ENCODE results near the gene B3GLCT. TPM values are rescaled to one million over a fixed set of nuclear protein-coding genes. Genes with fewer than 3 reads are reported as not detected.
A peak's percentile ranks its signal among the peaks of the same experiment; 100 is the strongest.
"Not testable (repeated sequence)": the region's sequence is repeated elsewhere in the genome, so short reads cannot be mapped to it uniquely, and the experiment has no call there.

B3GLCT gene
- total RNA-seq, 1 experiment from 2014 or later: 3.2 TPM

DNA sequence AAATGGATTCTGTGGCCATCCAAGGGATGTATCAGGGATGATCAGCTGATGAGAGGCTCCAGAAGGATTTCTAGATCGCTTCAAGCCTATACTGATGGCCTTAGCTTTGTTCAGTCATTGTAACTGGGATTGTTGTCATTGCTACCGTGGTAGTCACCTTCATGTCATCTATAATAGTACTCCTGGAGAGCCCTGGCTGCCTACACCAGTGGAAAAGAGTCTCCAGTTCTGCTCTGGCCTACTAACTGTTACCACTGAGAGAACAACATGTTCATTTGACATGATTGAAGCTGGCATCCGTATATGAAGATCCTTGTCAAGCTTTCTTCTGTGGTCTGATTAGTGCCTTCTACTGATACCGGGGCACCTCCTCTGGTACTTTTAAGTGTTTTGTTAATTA lies 131.3 kb downstream of the B3GLCT start:
- no TSS peak for BruUV-seq (replicated peaks)

DNA sequence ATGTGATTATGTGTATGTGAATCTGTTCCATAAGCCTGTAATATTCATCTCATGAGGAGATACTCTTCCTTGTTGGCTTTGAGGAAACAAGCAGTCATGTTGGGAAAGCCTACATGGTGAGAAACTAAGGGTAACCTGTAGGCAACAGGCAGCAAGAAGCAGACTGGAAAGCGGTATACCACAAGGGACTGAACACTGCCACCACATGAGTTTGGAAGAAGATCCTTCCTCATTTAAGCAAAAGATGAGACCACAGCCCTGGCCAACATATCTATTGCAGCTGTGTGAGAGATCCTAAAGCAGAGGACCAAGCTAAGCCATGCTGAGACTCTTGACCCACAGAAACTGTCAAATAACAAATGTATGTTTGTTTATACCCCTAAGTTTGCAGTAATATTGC lies 134.8 kb downstream of the B3GLCT start:
- peak overlapping the region; percentile 2; the same call in 1 of the 2 replicates for H3K4me2 ChIP-seq (ENCODE audit: low read length)
- no peaks in the 10 kb centered on the region for H3K36me3 ChIP-seq (ENCODE audit: low read depth, low read length)
- H4K20me1 ChIP-seq (ENCODE audit: low read length): no peaks in the 10 kb centered on the region
- intact Hi-C loops (cut with micrococcal nuclease): no loop called here
- no peak overlapping the region for H2AFZ ChIP-seq (ENCODE audit: low read length)
- ATAC-seq (no peak), DNase-seq (no peak)
- no TSS peak for BruUV-seq (replicated peaks)
- ChIA-PET CTCF (no interaction called here), POLR2A (ENCODE audit: unreplicated experiment) (no interaction called here)
- no peaks in the 10 kb centered on the region for H3K9me2 ChIP-seq (replicated peaks; ENCODE audit: low read length)
- peaks cover 15% of the 10 kb centered on the region for H3K4me1 ChIP-seq (ENCODE audit: insufficient read depth, low read length)
- H3K27me3 ChIP-seq (ENCODE audit: low read length): no peaks in the 10 kb centered on the region
- H3F3A ChIP-seq (ENCODE audit: low read length, unreplicated experiment): no peaks in the 10 kb centered on the region
- no peaks in the 10 kb centered on the region for H3K9me3 ChIP-seq (ENCODE audit: low read length)
- H3K9ac ChIP-seq (ENCODE audit: low read length): no peak overlapping the region
- H3K79me2 ChIP-seq (ENCODE audit: low read length): no peaks in the 10 kb centered on the region
- no peak overlapping the region for H3K4me3 ChIP-seq (ENCODE audit: low read length)
- H3K27ac ChIP-seq (ENCODE audit: low read length): peak overlapping the region; percentile 39
- TF ChIP-seq, protein P1, sequence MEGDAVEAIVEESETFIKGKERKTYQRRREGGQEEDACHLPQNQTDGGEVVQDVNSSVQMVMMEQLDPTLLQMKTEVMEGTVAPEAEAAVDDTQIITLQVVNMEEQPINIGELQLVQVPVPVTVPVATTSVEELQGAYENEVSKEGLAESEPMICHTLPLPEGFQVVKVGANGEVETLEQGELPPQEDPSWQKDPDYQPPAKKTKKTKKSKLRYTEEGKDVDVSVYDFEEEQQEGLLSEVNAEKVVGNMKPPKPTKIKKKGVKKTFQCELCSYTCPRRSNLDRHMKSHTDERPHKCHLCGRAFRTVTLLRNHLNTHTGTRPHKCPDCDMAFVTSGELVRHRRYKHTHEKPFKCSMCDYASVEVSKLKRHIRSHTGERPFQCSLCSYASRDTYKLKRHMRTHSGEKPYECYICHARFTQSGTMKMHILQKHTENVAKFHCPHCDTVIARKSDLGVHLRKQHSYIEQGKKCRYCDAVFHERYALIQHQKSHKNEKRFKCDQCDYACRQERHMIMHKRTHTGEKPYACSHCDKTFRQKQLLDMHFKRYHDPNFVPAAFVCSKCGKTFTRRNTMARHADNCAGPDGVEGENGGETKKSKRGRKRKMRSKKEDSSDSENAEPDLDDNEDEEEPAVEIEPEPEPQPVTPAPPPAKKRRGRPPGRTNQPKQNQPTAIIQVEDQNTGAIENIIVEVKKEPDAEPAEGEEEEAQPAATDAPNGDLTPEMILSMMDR (conservative IDR thresholded peaks at IDR 0.05; ENCODE audit: low read depth, low read length): no peak
- TF ChIP-seq EZH2phosphoT487 (IDR thresholded peaks at IDR 0.05; ENCODE audit: borderline replicate concordance, low read length) (no peak), EZH2 (IDR thresholded peaks at IDR 0.05; ENCODE audit: low read length, unreplicated experiment) (no peak)

More for the DNA sequence above, 131.3 kb downstream of the B3GLCT start:
- Histone ChIP-seq H2AFZ (ENCODE audit: low read length) (no peak overlapping the region), H3K27ac (ENCODE audit: low read length) (no peak overlapping the region), H3K9me3 (ENCODE audit: low read length) (no peaks in the 10 kb centered on the region), H3K4me1 (ENCODE audit: insufficient read depth, low read length) (peaks cover 25% of the 10 kb centered on the region), H3K27me3 (ENCODE audit: low read length) (no peaks in the 10 kb centered on the region), H3F3A (ENCODE audit: low read length, unreplicated experiment) (no peaks in the 10 kb centered on the region), H3K4me3 (ENCODE audit: low read length) (no peak overlapping the region), H3K9ac (ENCODE audit: low read length) (no peak overlapping the region), H4K20me1 (ENCODE audit: low read length) (no peaks in the 10 kb centered on the region), H3K36me3 (ENCODE audit: low read depth, low read length) (no peaks in the 10 kb centered on the region), H3K79me2 (ENCODE audit: low read length) (no peaks in the 10 kb centered on the region), H3K4me2 (ENCODE audit: low read length) (no peak overlapping the region), H3K9me2 (replicated peaks; ENCODE audit: low read length) (no peaks in the 10 kb centered on the region)
- ATAC-seq (no peak), DNase-seq (no peak)
- POLR2A ChIA-PET (ENCODE audit: unreplicated experiment): no interaction called here
- no peak for TF ChIP-seq EZH2 (IDR thresholded peaks at IDR 0.05; ENCODE audit: low read length, unreplicated experiment)
- TF ChIP-seq EZH2phosphoT487 (IDR thresholded peaks at IDR 0.05; ENCODE audit: borderline replicate concordance, low read length): no peak
- TF ChIP-seq, protein P1 (conservative IDR thresholded peaks at IDR 0.05; ENCODE audit: low read depth, low read length): no peak
- CTCF ChIA-PET: no interaction called here
- intact Hi-C loops (cut with micrococcal nuclease): no loop called here

DNA sequence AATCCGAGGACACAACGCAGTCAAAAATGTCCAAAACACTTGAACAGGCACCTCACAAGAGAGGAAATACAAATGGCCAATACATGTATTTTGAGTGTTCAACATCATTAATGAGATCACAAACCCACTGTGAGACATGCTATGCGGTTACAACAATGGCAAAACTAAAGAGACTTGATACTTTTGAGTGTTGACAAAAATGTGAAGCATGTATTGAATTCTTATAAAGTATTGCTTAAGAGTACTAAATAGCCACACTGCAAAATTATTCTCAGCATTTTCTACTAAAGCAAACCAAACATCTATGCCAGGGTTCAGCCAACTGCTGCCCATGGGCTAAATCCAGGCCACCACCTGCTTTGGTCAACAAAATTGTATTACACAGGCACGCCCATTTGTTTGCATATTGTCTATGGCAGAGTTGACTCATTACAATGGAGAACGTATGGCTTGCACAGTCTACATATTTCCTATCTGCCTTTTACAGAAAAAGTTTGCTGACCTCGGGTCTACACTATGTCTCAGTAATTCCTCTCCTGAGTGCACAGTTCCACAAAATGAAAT lies 135.3 kb downstream of the B3GLCT start:
- Histone ChIP-seq H3K4me2 (ENCODE audit: low read length) (peak overlapping the region; percentile 2; the same call in 1 of the 2 replicates), H3K9me3 (ENCODE audit: low read length) (no peaks in the 10 kb centered on the region), H3K36me3 (ENCODE audit: low read depth, low read length) (no peaks in the 10 kb centered on the region), H3K79me2 (ENCODE audit: low read length) (no peaks in the 10 kb centered on the region), H3K9me2 (replicated peaks; ENCODE audit: low read length) (no peaks in the 10 kb centered on the region), H4K20me1 (ENCODE audit: low read length) (no peaks in the 10 kb centered on the region), H3K27me3 (ENCODE audit: low read length) (no peaks in the 10 kb centered on the region), H2AFZ (ENCODE audit: low read length) (no peak overlapping the region), H3K4me1 (ENCODE audit: insufficient read depth, low read length) (peaks cover 15% of the 10 kb centered on the region), H3K4me3 (ENCODE audit: low read length) (no peak overlapping the region), H3F3A (ENCODE audit: low read length, unreplicated experiment) (no peaks in the 10 kb centered on the region), H3K9ac (ENCODE audit: low read length) (no peak overlapping the region), H3K27ac (ENCODE audit: low read length) (peak overlapping the region; percentile 39)
- BruUV-seq (replicated peaks): no TSS peak
- CTCF ChIA-PET: no interaction called here
- intact Hi-C loops (cut with micrococcal nuclease): no loop called here
- DNase-seq (peak; percentile 73), ATAC-seq (peak; percentile 98)
- TF ChIP-seq EZH2 (IDR thresholded peaks at IDR 0.05; ENCODE audit: low read length, unreplicated experiment) (no peak), EZH2phosphoT487 (IDR thresholded peaks at IDR 0.05; ENCODE audit: borderline replicate concordance, low read length) (no peak)
- TF ChIP-seq, protein P1 (conservative IDR thresholded peaks at IDR 0.05; ENCODE audit: low read depth, low read length): no peak
- POLR2A ChIA-PET (ENCODE audit: unreplicated experiment): no interaction called here

DNA sequence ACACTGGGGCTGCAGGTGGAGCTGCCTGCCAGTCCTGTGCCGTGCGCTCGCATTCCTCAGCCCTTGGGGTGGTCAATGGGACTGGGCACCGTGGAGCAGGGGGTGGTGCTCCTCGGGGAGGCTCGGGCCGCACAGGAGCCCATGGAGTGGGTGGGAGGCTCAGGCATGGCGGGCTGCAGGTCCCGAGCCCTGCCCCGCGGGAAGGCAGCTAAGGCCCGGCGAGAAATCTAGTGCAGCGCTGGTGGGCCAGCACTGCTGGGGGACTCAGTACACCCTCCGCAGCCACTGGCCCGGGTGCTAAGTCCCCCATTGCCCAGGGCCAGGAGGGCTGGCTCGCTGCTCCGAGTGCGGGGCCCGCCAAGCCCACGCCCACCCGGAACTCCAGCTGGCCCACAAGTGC lies 139.8 kb downstream of the B3GLCT start:
- BruUV-seq (replicated peaks); H3K9me2 ChIP-seq (replicated peaks; ENCODE audit: low read length); H4K20me1 ChIP-seq (ENCODE audit: low read length); H3K9ac ChIP-seq (ENCODE audit: low read length); H3K27me3 ChIP-seq (ENCODE audit: low read length); H3K4me3 ChIP-seq (ENCODE audit: low read length); H3K79me2 ChIP-seq (ENCODE audit: low read length); H3F3A ChIP-seq (ENCODE audit: low read length, unreplicated experiment); DNase-seq; H3K9me3 ChIP-seq (ENCODE audit: low read length); ATAC-seq; H2AFZ ChIP-seq (ENCODE audit: low read length); H3K27ac ChIP-seq (ENCODE audit: low read length); H3K36me3 ChIP-seq (ENCODE audit: low read depth, low read length); H3K4me2 ChIP-seq (ENCODE audit: low read length); CTCF ChIA-PET; POLR2A ChIA-PET (ENCODE audit: unreplicated experiment); intact Hi-C loops (cut with micrococcal nuclease): not testable (repeated sequence)
- peaks cover 12% of the 10 kb centered on the region for H3K4me1 ChIP-seq (ENCODE audit: insufficient read depth, low read length)

All from PC-3 (cell line).